ENCODE measurements around the gene NHERF2.

DNA sequence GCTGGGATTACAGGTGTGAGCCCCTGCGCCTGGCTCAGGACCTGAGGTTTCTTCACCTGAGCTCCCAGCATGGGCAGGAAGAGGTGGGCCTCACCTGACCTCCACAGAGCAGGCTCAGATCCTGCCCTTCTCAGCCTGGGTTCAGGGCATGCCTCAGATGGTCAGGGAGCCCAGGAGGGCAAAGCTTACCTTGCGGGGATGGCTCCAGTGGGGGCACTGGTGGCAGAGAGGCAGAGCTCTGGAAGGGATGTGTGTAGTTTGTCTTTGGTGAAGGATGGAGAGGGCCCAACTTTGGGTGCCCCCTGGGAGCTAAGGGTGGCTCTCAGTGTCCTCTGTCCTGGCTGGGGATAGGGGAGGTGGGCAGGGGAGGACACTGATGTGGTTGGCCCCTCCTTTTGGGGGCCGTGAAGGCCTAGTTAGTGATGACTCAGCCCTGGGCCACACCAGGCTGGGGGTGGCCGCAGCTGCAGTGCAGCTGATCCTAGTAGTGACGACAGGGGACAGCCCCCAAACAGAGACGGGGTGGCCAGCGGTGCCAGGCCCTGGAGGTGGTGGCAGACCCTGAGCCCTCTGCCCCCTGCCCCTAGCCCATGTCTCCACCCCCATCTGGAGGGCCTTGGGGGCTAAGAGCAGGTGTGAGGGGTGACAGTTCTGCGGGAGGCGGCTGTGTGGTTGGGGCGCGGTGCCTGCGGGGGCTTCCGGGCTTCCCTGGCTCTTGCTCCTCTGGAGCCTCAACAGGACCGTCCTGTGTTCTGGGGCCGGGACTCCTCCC, 5.8 kb downstream of the NHERF2 start:
- TF ChIP-seq, protein P1, sequence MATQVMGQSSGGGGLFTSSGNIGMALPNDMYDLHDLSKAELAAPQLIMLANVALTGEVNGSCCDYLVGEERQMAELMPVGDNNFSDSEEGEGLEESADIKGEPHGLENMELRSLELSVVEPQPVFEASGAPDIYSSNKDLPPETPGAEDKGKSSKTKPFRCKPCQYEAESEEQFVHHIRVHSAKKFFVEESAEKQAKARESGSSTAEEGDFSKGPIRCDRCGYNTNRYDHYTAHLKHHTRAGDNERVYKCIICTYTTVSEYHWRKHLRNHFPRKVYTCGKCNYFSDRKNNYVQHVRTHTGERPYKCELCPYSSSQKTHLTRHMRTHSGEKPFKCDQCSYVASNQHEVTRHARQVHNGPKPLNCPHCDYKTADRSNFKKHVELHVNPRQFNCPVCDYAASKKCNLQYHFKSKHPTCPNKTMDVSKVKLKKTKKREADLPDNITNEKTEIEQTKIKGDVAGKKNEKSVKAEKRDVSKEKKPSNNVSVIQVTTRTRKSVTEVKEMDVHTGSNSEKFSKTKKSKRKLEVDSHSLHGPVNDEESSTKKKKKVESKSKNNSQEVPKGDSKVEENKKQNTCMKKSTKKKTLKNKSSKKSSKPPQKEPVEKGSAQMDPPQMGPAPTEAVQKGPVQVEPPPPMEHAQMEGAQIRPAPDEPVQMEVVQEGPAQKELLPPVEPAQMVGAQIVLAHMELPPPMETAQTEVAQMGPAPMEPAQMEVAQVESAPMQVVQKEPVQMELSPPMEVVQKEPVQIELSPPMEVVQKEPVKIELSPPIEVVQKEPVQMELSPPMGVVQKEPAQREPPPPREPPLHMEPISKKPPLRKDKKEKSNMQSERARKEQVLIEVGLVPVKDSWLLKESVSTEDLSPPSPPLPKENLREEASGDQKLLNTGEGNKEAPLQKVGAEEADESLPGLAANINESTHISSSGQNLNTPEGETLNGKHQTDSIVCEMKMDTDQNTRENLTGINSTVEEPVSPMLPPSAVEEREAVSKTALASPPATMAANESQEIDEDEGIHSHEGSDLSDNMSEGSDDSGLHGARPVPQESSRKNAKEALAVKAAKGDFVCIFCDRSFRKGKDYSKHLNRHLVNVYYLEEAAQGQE (IDR thresholded peaks at IDR 0.05), result no peak
- TF ChIP-seq, protein P2, sequence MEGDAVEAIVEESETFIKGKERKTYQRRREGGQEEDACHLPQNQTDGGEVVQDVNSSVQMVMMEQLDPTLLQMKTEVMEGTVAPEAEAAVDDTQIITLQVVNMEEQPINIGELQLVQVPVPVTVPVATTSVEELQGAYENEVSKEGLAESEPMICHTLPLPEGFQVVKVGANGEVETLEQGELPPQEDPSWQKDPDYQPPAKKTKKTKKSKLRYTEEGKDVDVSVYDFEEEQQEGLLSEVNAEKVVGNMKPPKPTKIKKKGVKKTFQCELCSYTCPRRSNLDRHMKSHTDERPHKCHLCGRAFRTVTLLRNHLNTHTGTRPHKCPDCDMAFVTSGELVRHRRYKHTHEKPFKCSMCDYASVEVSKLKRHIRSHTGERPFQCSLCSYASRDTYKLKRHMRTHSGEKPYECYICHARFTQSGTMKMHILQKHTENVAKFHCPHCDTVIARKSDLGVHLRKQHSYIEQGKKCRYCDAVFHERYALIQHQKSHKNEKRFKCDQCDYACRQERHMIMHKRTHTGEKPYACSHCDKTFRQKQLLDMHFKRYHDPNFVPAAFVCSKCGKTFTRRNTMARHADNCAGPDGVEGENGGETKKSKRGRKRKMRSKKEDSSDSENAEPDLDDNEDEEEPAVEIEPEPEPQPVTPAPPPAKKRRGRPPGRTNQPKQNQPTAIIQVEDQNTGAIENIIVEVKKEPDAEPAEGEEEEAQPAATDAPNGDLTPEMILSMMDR (IDR thresholded peaks at IDR 0.05), result no peak
- no peak for TF ChIP-seq MYC (IDR thresholded peaks at IDR 0.05; ENCODE audit: borderline replicate concordance, low read length)
- no peak for TF ChIP-seq POLR2A (IDR thresholded peaks at IDR 0.05; ENCODE audit: low read length)
- TF ChIP-seq BHLHE40 (IDR thresholded peaks at IDR 0.05; ENCODE audit: low read depth, low read length), result no peak
